Testis (tissue), 2 donors: ENCODE measurements around the gene PIP5K1C.
A peak's percentile ranks its signal among the peaks of the same experiment; 100 is the strongest.

Source experiments
- CTCF ChIP-seq, 3 experiments: fragments of 450-650 bp in 2 of 3; fragments of 200-600 bp in 1 of 3; sonication (generic) in 1 of 3; IDR thresholded peaks; one replicate each; pipeline ENCODE4 v1.5.1; 2016 to 2019; ENCODE audit warnings: antibody characterized with exemption in 3 of 3, mild to moderate bottlenecking in 2 of 3, moderate library complexity in 1 of 3
- POLR2A ChIP-seq: fragments of 450-650 bp; IDR thresholded peaks from one replicate; pipeline ENCODE4 v1.6.1; 2017; ENCODE audit warnings: antibody characterized with exemption, mild to moderate bottlenecking, moderate library complexity

- TF ChIP-seq CTCF (IDR thresholded peaks at IDR 0.05) (peak; percentile 86 to 92 (median 89)), POLR2A (no peak)
Observed at GRCh38 chr19:3618144-3618810, 82.0 kb downstream of the PIP5K1C start.
